Endothelial cell (in vitro differentiated cells): ENCODE measurements around the gene SLC1A6. TPM values are rescaled to one million over a fixed set of nuclear protein-coding genes. Genes with fewer than 3 reads are reported as not detected.
"Not testable (repeated sequence)": the region's sequence is repeated elsewhere in the genome, so short reads cannot be mapped to it uniquely, and the experiment has no call there.

Experiments
- DNase-seq: peaks from one replicate; pipeline ENCODE4 v3.0.0; 2021; ENCODE audit warnings: low spot score
- H3K27ac Mint-ChIP-seq: one replicate; pipeline ENCODE4 v1.8.0; 2021; ENCODE audit warnings: mixed read lengths, inconsistent platforms; ENCODE audit not compliant: unreplicated experiment
- H3K27me3 Mint-ChIP-seq: one replicate; pipeline ENCODE4 v1.8.0; 2021; ENCODE audit warnings: mild to moderate bottlenecking, moderate library complexity, mixed read lengths, inconsistent platforms; ENCODE audit not compliant: unreplicated experiment
- H3K36me3 Mint-ChIP-seq: one replicate; pipeline ENCODE4 v1.8.0; 2021; ENCODE audit warnings: mild to moderate bottlenecking, low read depth, mixed read lengths, inconsistent platforms; ENCODE audit not compliant: unreplicated experiment
- H3K4me1 Mint-ChIP-seq: one replicate; pipeline ENCODE4 v1.8.0; 2021; ENCODE audit warnings: mild to moderate bottlenecking, mixed read lengths, inconsistent platforms; ENCODE audit not compliant: unreplicated experiment
- H3K4me3 Mint-ChIP-seq: one replicate; pipeline ENCODE4 v1.8.0; 2021; ENCODE audit warnings: mild to moderate bottlenecking, mixed read lengths, inconsistent platforms; ENCODE audit not compliant: unreplicated experiment
- H3K9me3 Mint-ChIP-seq: one replicate; pipeline ENCODE4 v1.8.0; 2021; ENCODE audit warnings: mixed read lengths, inconsistent platforms; ENCODE audit not compliant: unreplicated experiment
- CTCF ChIP-seq: fragments of 200-600 bp; sonication (generic); IDR thresholded peaks from one replicate; pipeline ENCODE4 v1.5.0; 2021; ENCODE audit warnings: antibody characterized with exemption; ENCODE audit not compliant: unreplicated experiment
- total RNA-seq: library from RNA; stranded (reverse); fragmentation: NEBNext Ultra II Directional; extraction: Animal tissue kit (Norgen Biotek cat#: 25700); gene quantifications from one replicate; pipeline ENCODE4 v1.2.1, GENCODE V29; 2021; ENCODE audit not compliant: unreplicated experiment

Gene SLC1A6
- total RNA-seq, 1 donor from 2014 or later = 8.3 TPM

DNA sequence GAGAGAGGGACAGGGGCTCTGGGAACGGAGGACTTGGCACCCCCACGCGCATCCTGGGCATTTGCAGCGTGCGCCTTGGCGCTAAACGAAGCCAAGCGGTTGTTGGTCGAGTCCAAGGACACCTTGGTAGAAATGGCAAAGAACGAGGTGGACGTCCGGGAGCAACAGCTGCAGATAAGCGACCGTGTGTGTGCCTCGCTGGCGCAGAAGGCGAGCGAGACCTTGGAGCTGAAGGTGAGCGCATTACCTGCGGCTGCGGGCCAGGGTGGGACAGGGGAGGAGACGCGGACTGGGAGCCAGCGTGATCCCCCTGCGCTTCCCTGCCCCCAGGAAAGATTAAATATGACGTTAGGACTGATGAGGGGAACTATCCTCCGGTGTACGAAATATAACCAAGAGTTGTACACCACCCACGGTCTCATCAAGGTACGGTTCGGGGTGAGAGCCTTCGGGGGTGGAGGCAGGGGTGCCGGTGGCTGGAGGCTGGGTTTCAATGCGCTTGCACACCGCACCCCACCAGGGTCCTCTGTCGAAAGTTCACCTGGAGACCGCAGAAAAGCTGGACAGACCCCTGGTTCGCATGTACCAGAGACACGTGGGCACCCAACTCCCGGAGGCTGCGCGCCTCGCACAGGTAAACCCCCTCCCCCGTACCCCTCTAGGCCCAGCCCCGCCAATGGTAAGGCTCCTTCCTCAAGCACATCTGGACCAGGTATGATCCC is 41.8 kb upstream of the SLC1A6 start:
- no peak for TF ChIP-seq CTCF
- H3K9me3 Mint-ChIP-seq = peaks cover 4% of the 10 kb centered on the region
- H3K27ac Mint-ChIP-seq = no peak overlapping the region
- no peak overlapping the region for H3K4me3 Mint-ChIP-seq
- no peaks in the 10 kb centered on the region for H3K27me3 Mint-ChIP-seq
- no peaks in the 10 kb centered on the region for H3K4me1 Mint-ChIP-seq
- no peaks in the 10 kb centered on the region for H3K36me3 Mint-ChIP-seq
- no peak for DNase-seq

DNA sequence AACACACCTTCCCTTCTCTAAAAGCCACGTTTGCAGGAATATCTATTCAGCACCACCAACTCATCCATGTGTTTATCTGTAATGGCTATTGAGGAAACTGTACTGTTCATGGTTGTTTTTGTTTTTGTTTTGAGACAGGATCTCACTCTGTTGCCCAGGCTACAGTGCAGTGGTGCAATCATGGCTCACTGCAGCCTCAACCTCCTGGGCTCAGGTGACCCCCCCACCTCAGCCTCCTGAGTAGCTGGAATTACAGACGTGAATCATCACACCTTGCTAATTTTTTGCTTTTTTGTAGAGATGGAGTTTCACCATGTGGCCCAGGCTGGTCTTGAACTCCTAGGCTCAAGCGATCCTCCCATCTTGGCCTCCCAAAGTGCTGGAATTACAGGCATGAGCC is 39.2 kb upstream of the SLC1A6 start:
- not testable (repeated sequence) for H3K27ac Mint-ChIP-seq, H3K27me3 Mint-ChIP-seq, H3K36me3 Mint-ChIP-seq, H3K9me3 Mint-ChIP-seq, H3K4me3 Mint-ChIP-seq, DNase-seq, H3K4me1 Mint-ChIP-seq

- H3K27me3 Mint-ChIP-seq = peaks cover 13% of the 10 kb centered on the region
- H3K4me1 Mint-ChIP-seq = no peaks in the 10 kb centered on the region
- TF ChIP-seq CTCF = no peak
- no peak overlapping the region for H3K4me3 Mint-ChIP-seq
- H3K36me3 Mint-ChIP-seq = no peaks in the 10 kb centered on the region
- peak; percentile 61 for DNase-seq
- no peak overlapping the region for H3K27ac Mint-ChIP-seq
- peaks cover 4% of the 10 kb centered on the region for H3K9me3 Mint-ChIP-seq
Observed at GRCh38 chr19:15015946-15016542, 36.4 kb upstream of the SLC1A6 start.

DNA sequence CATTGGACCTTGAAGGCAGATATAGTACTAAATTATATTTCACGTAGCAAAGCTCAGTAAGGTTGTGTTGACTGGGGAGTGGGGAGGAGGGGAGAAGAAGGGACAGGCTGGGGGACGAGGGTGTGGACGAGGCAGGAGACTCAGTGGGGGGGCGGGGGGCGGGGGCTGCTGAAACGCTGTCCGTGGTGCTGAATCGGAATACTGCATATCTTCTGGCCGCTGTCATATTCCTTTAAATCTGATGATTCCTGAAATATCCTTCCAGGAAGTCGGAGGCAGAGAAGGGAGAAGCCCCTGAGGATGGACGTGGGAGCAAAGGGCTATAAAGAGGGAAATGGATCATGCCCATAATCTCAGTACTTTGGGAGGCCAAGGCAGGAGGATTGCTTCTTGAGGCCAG is 34.9 kb upstream of the SLC1A6 start:
- no peak for TF ChIP-seq CTCF
- Mint-ChIP-seq H3K9me3 (peaks cover 4% of the 10 kb centered on the region), H3K27me3 (peaks cover 16% of the 10 kb centered on the region), H3K36me3 (no peaks in the 10 kb centered on the region), H3K27ac (no peak overlapping the region), H3K4me1 (no peaks in the 10 kb centered on the region), H3K4me3 (no peak overlapping the region)
- no peak for DNase-seq

DNA sequence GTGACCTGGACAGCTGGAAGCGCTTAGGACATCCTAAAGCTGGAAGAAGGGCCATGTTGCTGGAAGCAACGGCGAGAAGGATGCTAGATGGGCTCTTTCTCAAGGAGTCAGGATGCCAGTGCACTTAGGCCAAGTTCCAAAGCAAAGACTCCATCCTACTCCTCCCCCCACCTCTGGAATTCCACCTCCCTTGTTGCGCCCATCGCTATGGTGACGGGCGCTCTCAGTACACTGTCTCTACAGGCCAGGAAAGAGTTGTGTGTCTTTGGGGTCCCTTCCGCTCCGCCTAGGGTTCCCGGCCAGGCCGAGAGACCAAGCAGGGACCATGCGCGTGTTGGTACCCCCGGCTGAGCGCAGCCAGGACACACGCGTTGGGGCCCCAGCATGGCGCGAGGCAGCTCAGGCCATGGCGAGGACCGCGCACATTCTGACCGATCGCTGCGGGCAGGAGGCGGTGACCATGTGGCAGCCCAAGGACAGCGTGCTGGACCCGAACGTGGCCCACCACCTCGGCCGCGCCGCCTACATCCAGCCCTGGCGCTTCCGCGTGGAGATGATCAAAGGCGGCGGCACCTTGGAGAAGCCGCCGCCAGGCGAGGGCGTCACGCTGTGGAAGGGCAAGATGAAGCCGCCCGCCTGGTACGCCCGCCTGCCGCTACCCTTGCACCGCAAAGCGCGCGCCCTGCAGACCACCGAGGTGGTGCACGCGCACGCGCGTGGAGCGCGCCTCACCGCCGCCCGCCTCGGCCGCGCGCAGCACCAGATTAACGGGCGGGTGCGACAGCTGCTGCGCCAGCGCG is 31.0 kb upstream of the SLC1A6 start:
- no peak overlapping the region for H3K27ac Mint-ChIP-seq
- H3K9me3 Mint-ChIP-seq = no peaks in the 10 kb centered on the region
- no peaks in the 10 kb centered on the region for H3K36me3 Mint-ChIP-seq
- peaks cover 16% of the 10 kb centered on the region for H3K27me3 Mint-ChIP-seq
- TF ChIP-seq CTCF = no peak
- H3K4me1 Mint-ChIP-seq = no peaks in the 10 kb centered on the region
- peak; percentile 19 for DNase-seq
- H3K4me3 Mint-ChIP-seq = no peak overlapping the region
